ENCODE measurements around the gene GPR132. TPM values are rescaled to one million over a fixed set of nuclear protein-coding genes. Genes with fewer than 3 reads are reported as not detected.
"Not testable (repeated sequence)": the region's sequence is repeated elsewhere in the genome, so short reads cannot be mapped to it uniquely, and the experiment has no call there.

GPR132 gene
- total RNA-seq, 1 experiment from 2014 or later: 1.4 TPM

DNA sequence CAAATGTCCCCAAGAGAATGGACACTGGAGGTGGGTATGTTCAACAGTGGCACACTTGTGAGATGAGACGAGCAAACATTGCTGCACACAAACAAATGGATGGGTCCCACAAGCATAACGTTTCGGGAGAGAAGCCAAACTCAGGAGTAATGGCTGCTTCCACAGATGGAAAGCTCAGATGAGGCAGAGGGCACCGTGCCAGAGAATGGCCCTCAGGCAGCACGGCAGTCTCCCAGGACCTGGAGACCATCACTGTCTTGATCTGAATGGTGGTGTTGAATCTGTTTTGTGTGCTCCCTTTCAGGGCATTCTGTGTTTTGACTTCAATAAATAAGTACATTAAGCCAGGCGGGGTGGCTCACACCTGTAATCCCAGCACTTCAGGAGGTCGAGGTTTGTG is 35.8 kb downstream of the GPR132 start:
- peaks cover 23% of the 10 kb centered on the region for H3K36me3 Mint-ChIP-seq (ENCODE audit: insufficient read depth, unreplicated experiment)
- H3K27me3 Mint-ChIP-seq (ENCODE audit: unreplicated experiment): no peaks in the 10 kb centered on the region

DNA sequence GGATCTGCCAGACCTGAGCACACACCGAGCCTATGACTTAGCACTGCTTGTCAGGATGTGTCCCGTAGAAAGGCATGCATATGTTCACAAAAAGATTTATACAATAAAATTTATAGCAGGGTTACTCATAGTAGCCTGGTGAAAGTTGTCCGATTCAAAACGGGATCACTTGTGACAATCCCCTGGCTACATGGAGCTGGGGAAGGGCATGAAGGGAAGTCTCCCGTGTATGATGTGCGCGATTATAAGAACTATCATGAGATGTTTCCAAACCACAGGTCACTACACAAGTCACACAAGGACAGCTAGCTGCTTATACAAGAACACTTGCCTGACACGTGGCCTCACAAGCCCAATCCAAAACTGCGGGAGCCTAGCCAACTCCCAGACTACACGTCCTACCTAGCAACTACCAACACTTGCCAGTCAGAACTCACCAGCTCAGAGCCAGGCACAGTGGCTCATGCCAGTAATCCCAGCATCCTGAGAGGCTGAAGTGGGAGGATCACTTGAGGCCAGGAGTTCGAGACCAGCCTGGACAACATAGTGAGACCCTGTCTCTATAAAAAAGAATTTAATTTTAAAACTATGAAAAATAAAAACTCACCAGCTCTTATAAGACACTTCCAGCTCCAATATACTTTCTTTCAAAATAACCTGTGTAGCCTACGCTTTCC is 36.8 kb downstream of the GPR132 start:
- Mint-ChIP-seq H3K4me3 (ENCODE audit: low read depth, unreplicated experiment) (no peak overlapping the region), H3K27me3 (ENCODE audit: unreplicated experiment) (no peaks in the 10 kb centered on the region), H3K9me3 (ENCODE audit: low read depth, unreplicated experiment) (peaks cover 2% of the 10 kb centered on the region), H3K36me3 (ENCODE audit: insufficient read depth, unreplicated experiment) (peaks cover 13% of the 10 kb centered on the region), H3K27ac (ENCODE audit: unreplicated experiment) (no peak overlapping the region), H3K4me1 (ENCODE audit: low read depth, unreplicated experiment) (peaks cover 15% of the 10 kb centered on the region)
- BruUV-seq (replicated peaks): no TSS peak
- TF ChIP-seq, protein P1, sequence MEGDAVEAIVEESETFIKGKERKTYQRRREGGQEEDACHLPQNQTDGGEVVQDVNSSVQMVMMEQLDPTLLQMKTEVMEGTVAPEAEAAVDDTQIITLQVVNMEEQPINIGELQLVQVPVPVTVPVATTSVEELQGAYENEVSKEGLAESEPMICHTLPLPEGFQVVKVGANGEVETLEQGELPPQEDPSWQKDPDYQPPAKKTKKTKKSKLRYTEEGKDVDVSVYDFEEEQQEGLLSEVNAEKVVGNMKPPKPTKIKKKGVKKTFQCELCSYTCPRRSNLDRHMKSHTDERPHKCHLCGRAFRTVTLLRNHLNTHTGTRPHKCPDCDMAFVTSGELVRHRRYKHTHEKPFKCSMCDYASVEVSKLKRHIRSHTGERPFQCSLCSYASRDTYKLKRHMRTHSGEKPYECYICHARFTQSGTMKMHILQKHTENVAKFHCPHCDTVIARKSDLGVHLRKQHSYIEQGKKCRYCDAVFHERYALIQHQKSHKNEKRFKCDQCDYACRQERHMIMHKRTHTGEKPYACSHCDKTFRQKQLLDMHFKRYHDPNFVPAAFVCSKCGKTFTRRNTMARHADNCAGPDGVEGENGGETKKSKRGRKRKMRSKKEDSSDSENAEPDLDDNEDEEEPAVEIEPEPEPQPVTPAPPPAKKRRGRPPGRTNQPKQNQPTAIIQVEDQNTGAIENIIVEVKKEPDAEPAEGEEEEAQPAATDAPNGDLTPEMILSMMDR (IDR thresholded peaks at IDR 0.05; ENCODE audit: unreplicated experiment): no peak
- intact Hi-C loops (cut with micrococcal nuclease; ENCODE audit: unreplicated experiment): no loop called here
- DNase-seq: no peak
- CTCF ChIA-PET: no interaction called here

More for the DNA sequence above, 35.8 kb downstream of the GPR132 start:
- peaks cover 2% of the 10 kb centered on the region for H3K9me3 Mint-ChIP-seq (ENCODE audit: low read depth, unreplicated experiment)
- no peak for DNase-seq
- TF ChIP-seq, protein P1 (IDR thresholded peaks at IDR 0.05; ENCODE audit: unreplicated experiment): no peak
- H3K27ac Mint-ChIP-seq (ENCODE audit: unreplicated experiment): no peak overlapping the region
- CTCF ChIA-PET: no interaction called here
- no TSS peak for BruUV-seq (replicated peaks)
- no peak overlapping the region for H3K4me3 Mint-ChIP-seq (ENCODE audit: low read depth, unreplicated experiment)
- intact Hi-C loops (cut with micrococcal nuclease; ENCODE audit: unreplicated experiment): no loop called here
- peaks cover 9% of the 10 kb centered on the region for H3K4me1 Mint-ChIP-seq (ENCODE audit: low read depth, unreplicated experiment)

DNA sequence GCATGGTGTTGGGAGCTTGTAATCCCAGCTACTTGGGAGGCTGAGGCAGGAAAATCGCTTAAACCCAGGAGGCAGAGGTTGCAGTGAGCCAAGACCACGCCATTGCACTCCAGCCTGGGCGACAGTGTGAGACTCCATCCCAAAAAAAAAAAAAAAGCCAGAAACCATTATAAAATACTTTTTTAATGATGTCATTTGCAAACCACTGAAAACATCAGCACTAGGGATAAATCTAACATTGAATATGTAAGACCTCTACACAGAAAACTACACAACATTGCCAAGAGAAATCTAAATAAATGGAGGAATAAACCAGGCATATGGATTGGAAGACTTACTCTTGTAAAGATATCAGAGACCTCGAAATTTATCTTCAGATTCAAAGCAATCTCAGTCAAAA is 37.5 kb downstream of the GPR132 start:
- H3K27me3 Mint-ChIP-seq (ENCODE audit: unreplicated experiment); H3K36me3 Mint-ChIP-seq (ENCODE audit: insufficient read depth, unreplicated experiment); BruUV-seq (replicated peaks); intact Hi-C loops (cut with micrococcal nuclease; ENCODE audit: unreplicated experiment); H3K27ac Mint-ChIP-seq (ENCODE audit: unreplicated experiment); H3K9me3 Mint-ChIP-seq (ENCODE audit: low read depth, unreplicated experiment); DNase-seq; CTCF ChIA-PET; H3K4me3 Mint-ChIP-seq (ENCODE audit: low read depth, unreplicated experiment): not testable (repeated sequence)
- peaks cover 22% of the 10 kb centered on the region for H3K4me1 Mint-ChIP-seq (ENCODE audit: low read depth, unreplicated experiment)

DNA sequence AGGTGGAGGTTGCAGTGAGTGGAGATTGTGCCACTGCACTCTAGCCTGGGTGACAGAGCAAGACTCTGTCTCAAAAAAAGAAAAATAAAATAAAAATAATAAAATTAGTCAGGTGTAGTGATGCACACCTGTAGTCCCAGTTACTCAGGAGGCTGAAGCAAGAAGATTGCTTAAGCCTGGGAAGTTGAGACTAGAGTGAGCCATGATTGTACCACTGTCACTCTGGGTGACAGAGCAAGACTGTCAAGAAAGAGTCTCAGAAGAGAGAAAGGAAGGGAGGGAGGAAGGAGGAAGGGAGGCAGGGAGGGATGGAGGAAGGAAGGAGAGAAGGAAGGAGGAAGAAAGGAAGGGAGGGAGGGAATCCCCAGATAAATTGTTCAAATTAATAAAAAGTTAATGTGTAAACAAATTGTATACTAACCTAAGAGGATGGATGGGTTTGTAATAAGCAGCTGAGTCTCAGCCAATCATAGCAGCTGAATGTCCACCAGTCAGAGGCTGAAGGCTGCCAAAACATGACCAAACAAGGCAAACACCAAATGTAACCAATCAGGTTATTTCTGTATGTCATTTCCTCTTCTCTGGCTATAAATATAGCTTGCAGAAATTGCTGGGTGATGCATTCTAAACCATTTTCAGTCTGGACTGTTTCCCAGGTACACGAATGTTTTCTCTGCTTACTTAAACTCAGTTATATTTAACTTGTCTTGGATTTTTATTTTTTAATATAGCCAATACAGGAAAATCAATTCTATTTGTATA is 38.2 kb downstream of the GPR132 start:
- H3K36me3 Mint-ChIP-seq (ENCODE audit: insufficient read depth, unreplicated experiment): peaks cover 7% of the 10 kb centered on the region
- intact Hi-C loops (cut with micrococcal nuclease; ENCODE audit: unreplicated experiment): no loop called here
- no peak overlapping the region for H3K4me3 Mint-ChIP-seq (ENCODE audit: low read depth, unreplicated experiment)
- H3K27me3 Mint-ChIP-seq (ENCODE audit: unreplicated experiment): no peaks in the 10 kb centered on the region
- peaks cover 2% of the 10 kb centered on the region for H3K9me3 Mint-ChIP-seq (ENCODE audit: low read depth, unreplicated experiment)
- BruUV-seq (replicated peaks): no TSS peak
- CTCF ChIA-PET: no interaction called here
- no peak for DNase-seq
- TF ChIP-seq, protein P1 (IDR thresholded peaks at IDR 0.05; ENCODE audit: unreplicated experiment): no peak
- peaks cover 29% of the 10 kb centered on the region for H3K4me1 Mint-ChIP-seq (ENCODE audit: low read depth, unreplicated experiment)
- no peak overlapping the region for H3K27ac Mint-ChIP-seq (ENCODE audit: unreplicated experiment)
